Common myeloid progenitor, CD34-positive (primary cell): ENCODE data around the gene UFD1.

Experiments
- CTCF ChIA-PET: fragments of 350-600 bp; sonication (Branson Sonifier 250); formaldehyde crosslinking; loops from one replicate; lab custom pipeline; 2021; ENCODE audit warnings: antibody characterized with exemption; lab: Charles Lee
- POLR2A ChIA-PET: fragments of 350-600 bp; sonication (Branson Sonifier 250); formaldehyde crosslinking; loops from one replicate; lab custom pipeline; 2021; ENCODE audit warnings: antibody characterized with exemption; lab: Charles Lee
- DNase-seq, 3 donors: peaks; one replicate each; pipeline versions ENCODE4 v3.0.0 to v3.0.0-alpha.2; 2013
- H3K27ac ChIP-seq, 2 experiments: 1 replicate in 1 of 2; 2 replicates in 1 of 2; pipeline ENCODE4 v1.7.0; 2013; ENCODE audit warnings: inconsistent platforms in 2 of 2, low read length in 2 of 2, mild to moderate bottlenecking in 2 of 2, low read depth in 1 of 2, moderate library complexity in 1 of 2; ENCODE audit not compliant: severe bottlenecking in 2 of 2, insufficient read depth in 1 of 2, poor library complexity in 1 of 2
- H3K27me3 ChIP-seq, 5 experiments: replicated peaks in 2 of 5; 1 replicate in 3 of 5; 2 replicates in 2 of 5; pipeline versions ENCODE4 v1.6.1 to v1.7.0; 2013; ENCODE audit warnings: low read length in 4 of 5, mild to moderate bottlenecking in 2 of 5, moderate library complexity in 2 of 5, inconsistent platforms in 1 of 5; ENCODE audit not compliant: insufficient read depth in 5 of 5, control insufficient read depth in 4 of 5
- H3K36me3 ChIP-seq, 4 experiments: 1 replicate in 2 of 4; 2 replicates in 2 of 4; pipeline versions ENCODE4 v1.6.1 to v1.7.0; 2013; ENCODE audit warnings: low read length in 3 of 4, control low read depth in 1 of 4, mild to moderate bottlenecking in 1 of 4; ENCODE audit not compliant: control insufficient read depth in 4 of 4, insufficient read depth in 4 of 4
- H3K4me1 ChIP-seq, 4 experiments: 1 replicate in 3 of 4; 2 replicates in 1 of 4; pipeline versions ENCODE4 v1.6.1 to v1.7.1; 2013; ENCODE audit warnings: low read length in 3 of 4, mild to moderate bottlenecking in 3 of 4, control low read depth in 1 of 4, inconsistent platforms in 1 of 4, moderate library complexity in 1 of 4; ENCODE audit not compliant: control insufficient read depth in 4 of 4, insufficient read depth in 4 of 4; ENCODE audit errors: control extremely low read depth in 1 of 4
- H3K4me3 ChIP-seq, 7 experiments: 1 replicate in 4 of 7; 2 replicates in 3 of 7; pipeline versions ENCODE4 v1.5.1 to v1.7.0; 2013; ENCODE audit warnings: mild to moderate bottlenecking in 7 of 7, low read length in 6 of 7, moderate library complexity in 6 of 7, inconsistent platforms in 2 of 7, low read depth in 2 of 7, control low read depth in 1 of 7; ENCODE audit not compliant: insufficient read depth in 4 of 7, control insufficient read depth in 1 of 7; ENCODE audit errors: extremely low read depth in 1 of 7
- H3K9me3 ChIP-seq, 5 experiments: 1 replicate in 4 of 5; 2 replicates in 1 of 5; pipeline versions ENCODE4 v1.6.1 to v1.7.1; 2013; ENCODE audit warnings: low read length in 4 of 5, mild to moderate bottlenecking in 2 of 5, inconsistent platforms in 1 of 5, low read depth in 1 of 5, moderate library complexity in 1 of 5; ENCODE audit not compliant: control insufficient read depth in 4 of 5, insufficient read depth in 2 of 5; ENCODE audit errors: control extremely low read depth in 1 of 5
- WGBS: methylation state at CpG from one replicate; pipeline ENCODE4 v1.1.5; 2013; ENCODE audit not compliant: insufficient coverage; 5-methylcytosine and 5-hydroxymethylcytosine counted together

Gene UFD1

GRCh38 chr22:19509191-19509590 is 30.2 kb upstream of the UFD1 start:
- Histone ChIP-seq H3K4me3 (no peak overlapping the region), H3K36me3 (peaks cover 2 to 68% (median 17%) of the 10 kb centered on the region in 4 experiments), H3K27me3 (no peaks in the 10 kb centered on the region), H3K9me3 (peaks cover 0 to 4% (median 2%) of the 10 kb centered on the region in 5 experiments), H3K27ac (no peak overlapping the region), H3K4me1 (peaks cover 0 to 21% (median 17%) of the 10 kb centered on the region in 4 experiments)
- ChIA-PET POLR2A (interaction anchor here (0.7 kb wide), 1 partner anchor 32 kb away, joined by 3 read pairs; no protein-coding TSS in a partner anchor), CTCF (interaction anchor here (1.7 kb wide), 1 partner anchor 110 kb away, joined by 4 read pairs; no protein-coding TSS in a partner anchor)
- 93% methylated on average over 3 of the region's 3 CpGs for WGBS
- no peak for DNase-seq

GRCh38 chr22:19508024-19508776 is 29.2 kb upstream of the UFD1 start:
- no peak overlapping the region for H3K27ac ChIP-seq
- ChIA-PET CTCF (interaction anchor here (1.0 to 1.7 kb wide), 3 partner anchors 83 to 122 kb away, joined by 3 to 5 read pairs (median 4); no protein-coding TSS in a partner anchor), POLR2A (no interaction called here)
- no peak overlapping the region for H3K4me3 ChIP-seq
- no peak for DNase-seq
- peaks cover 0 to under 1% (median 0%) of the 10 kb centered on the region in 5 experiments for H3K9me3 ChIP-seq
- 98% methylated on average over 10 of the region's 10 CpGs for WGBS
- H3K36me3 ChIP-seq = peaks cover 2 to 68% (median 8%) of the 10 kb centered on the region in 4 experiments
- H3K4me1 ChIP-seq = peaks cover 0 to 21% (median 17%) of the 10 kb centered on the region in 4 experiments
- no peaks in the 10 kb centered on the region for H3K27me3 ChIP-seq

GRCh38 chr22:19507534-19507861 is 28.5 kb upstream of the UFD1 start:
- 100% methylated on average over 3 of the region's 4 CpGs for WGBS
- no peaks in the 10 kb centered on the region for H3K9me3 ChIP-seq
- no peak overlapping the region for H3K4me3 ChIP-seq
- peaks cover 0 to 21% (median 17%) of the 10 kb centered on the region in 4 experiments for H3K4me1 ChIP-seq
- POLR2A ChIA-PET = no interaction called here
- H3K27ac ChIP-seq = no peak overlapping the region
- no peaks in the 10 kb centered on the region for H3K27me3 ChIP-seq
- CTCF ChIA-PET = interaction anchor here (1.0 to 2.2 kb wide), 3 partner anchors 12 to 123 kb away, joined by 3 to 10 read pairs (median 5); no protein-coding TSS in a partner anchor
- no peak for DNase-seq
- H3K36me3 ChIP-seq = peaks cover 0 to 64% (median 4%) of the 10 kb centered on the region in 4 experiments

GRCh38 chr22:19506212-19506611 is 27.2 kb upstream of the UFD1 start:
- Histone ChIP-seq H3K27ac (no peak overlapping the region), H3K4me3 (peak overlapping the region in 1 of 7 experiments; percentile 23), H3K27me3 (no peaks in the 10 kb centered on the region), H3K36me3 (peaks cover 0 to 56% (median 4%) of the 10 kb centered on the region in 4 experiments), H3K4me1 (peaks cover 0 to 21% (median 17%) of the 10 kb centered on the region in 4 experiments), H3K9me3 (no peaks in the 10 kb centered on the region)
- CTCF ChIA-PET = interaction anchor here (0.6 to 2.6 kb wide), 4 partner anchors 10 to 141 kb away, joined by 3 to 14 read pairs (median 7); no protein-coding TSS in a partner anchor
- DNase-seq = no peak
- POLR2A ChIA-PET = interaction anchor here (1.2 kb wide), 1 partner anchor 103 kb away, joined by 4 read pairs; no protein-coding TSS in a partner anchor
- WGBS = 75% methylated on average over 6 of the region's 10 CpGs

GRCh38 chr22:19505735-19506126 is 26.7 kb upstream of the UFD1 start:
- ChIA-PET POLR2A (interaction anchor here (1.0 to 1.2 kb wide), 2 partner anchors 102 to 103 kb away, joined by 3 to 4 read pairs; no protein-coding TSS in a partner anchor), CTCF (interaction anchor here (0.6 to 2.6 kb wide), 6 partner anchors 10 to 142 kb away, joined by 3 to 14 read pairs (median 6); no protein-coding TSS in a partner anchor)
- H3K27me3 ChIP-seq = no peaks in the 10 kb centered on the region
- no peak overlapping the region for H3K27ac ChIP-seq
- peak overlapping the region in 1 of 7 experiments; percentile 23 for H3K4me3 ChIP-seq
- peaks cover 0 to 21% (median 17%) of the 10 kb centered on the region in 4 experiments for H3K4me1 ChIP-seq
- no peaks in the 10 kb centered on the region for H3K9me3 ChIP-seq
- no peak for DNase-seq
- H3K36me3 ChIP-seq = peaks cover 0 to 53% (median 4%) of the 10 kb centered on the region in 4 experiments
- 27% methylated on average over 5 of the region's 5 CpGs for WGBS

- no peak overlapping the region for H3K27ac ChIP-seq
- H3K9me3 ChIP-seq = no peaks in the 10 kb centered on the region
- peak overlapping the region in 2 of 7 experiments; percentile 21 to 23 for H3K4me3 ChIP-seq
- peaks cover 0 to 21% (median 17%) of the 10 kb centered on the region in 4 experiments for H3K4me1 ChIP-seq
- DNase-seq = peak; percentile 62 to 92 (median 91)
- ChIA-PET CTCF (interaction anchor here (0.8 to 2.6 kb wide), 8 partner anchors 9 to 127 kb away, joined by 3 to 14 read pairs (median 4); no protein-coding TSS in a partner anchor), POLR2A (interaction anchor here (1.0 to 1.2 kb wide), 2 partner anchors 102 to 104 kb away, joined by 3 to 4 read pairs; no protein-coding TSS in a partner anchor)
- no peaks in the 10 kb centered on the region for H3K27me3 ChIP-seq
- WGBS = 33% methylated on average over 16 of the region's 18 CpGs
- H3K36me3 ChIP-seq = peaks cover 0 to 52% (median 4%) of the 10 kb centered on the region in 4 experiments
Measured at GRCh38 chr22:19504900-19505734, 26.1 kb upstream of the UFD1 start.
